ENCODE results near the gene ITPR3. TPM values are rescaled to one million over a fixed set of nuclear protein-coding genes. Genes with fewer than 3 reads are reported as not detected.
A peak's percentile ranks its signal among the peaks of the same experiment; 100 is the strongest.

Gene ITPR3
- total RNA-seq, 1 donor from 2014 or later, result 74.7 TPM

DNA sequence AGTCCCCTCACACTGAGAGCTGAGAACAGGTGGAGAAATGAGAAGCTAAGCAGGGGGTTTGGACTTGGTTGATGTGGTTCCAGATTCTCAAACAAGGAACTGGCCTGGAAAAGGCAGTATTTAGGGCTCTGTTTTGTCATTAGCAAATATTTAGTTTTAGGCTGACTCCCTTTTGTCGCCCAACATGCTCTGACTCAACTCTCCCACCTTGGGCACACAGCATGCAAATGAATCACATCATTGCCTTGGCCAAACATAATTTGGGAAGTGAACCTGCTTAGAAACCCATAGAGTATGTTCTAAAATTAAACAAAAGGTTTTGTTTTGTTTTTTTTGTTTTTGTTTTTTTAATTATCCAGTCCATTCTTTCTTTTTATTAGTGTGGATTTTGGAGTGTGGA is 99.9 kb downstream of the ITPR3 start:
- H3K27ac ChIP-seq, result no peak overlapping the region
- peaks cover 4% of the 10 kb centered on the region for H3K36me3 ChIP-seq
- DNase-seq (no peak), ATAC-seq (peak in 1 of 2 donors; percentile 35)
- TF ChIP-seq, protein P1, sequence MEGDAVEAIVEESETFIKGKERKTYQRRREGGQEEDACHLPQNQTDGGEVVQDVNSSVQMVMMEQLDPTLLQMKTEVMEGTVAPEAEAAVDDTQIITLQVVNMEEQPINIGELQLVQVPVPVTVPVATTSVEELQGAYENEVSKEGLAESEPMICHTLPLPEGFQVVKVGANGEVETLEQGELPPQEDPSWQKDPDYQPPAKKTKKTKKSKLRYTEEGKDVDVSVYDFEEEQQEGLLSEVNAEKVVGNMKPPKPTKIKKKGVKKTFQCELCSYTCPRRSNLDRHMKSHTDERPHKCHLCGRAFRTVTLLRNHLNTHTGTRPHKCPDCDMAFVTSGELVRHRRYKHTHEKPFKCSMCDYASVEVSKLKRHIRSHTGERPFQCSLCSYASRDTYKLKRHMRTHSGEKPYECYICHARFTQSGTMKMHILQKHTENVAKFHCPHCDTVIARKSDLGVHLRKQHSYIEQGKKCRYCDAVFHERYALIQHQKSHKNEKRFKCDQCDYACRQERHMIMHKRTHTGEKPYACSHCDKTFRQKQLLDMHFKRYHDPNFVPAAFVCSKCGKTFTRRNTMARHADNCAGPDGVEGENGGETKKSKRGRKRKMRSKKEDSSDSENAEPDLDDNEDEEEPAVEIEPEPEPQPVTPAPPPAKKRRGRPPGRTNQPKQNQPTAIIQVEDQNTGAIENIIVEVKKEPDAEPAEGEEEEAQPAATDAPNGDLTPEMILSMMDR (IDR thresholded peaks at IDR 0.05), result no peak
- peaks cover 38% of the 10 kb centered on the region for H3K4me1 ChIP-seq
- H3K27me3 ChIP-seq (ENCODE audit: low read depth), result no peaks in the 10 kb centered on the region
- intact Hi-C loops (cut with DNase I), result no loop called here
- H3K9me3 ChIP-seq, result no peaks in the 10 kb centered on the region
- H3K4me3 ChIP-seq, result no peak overlapping the region

DNA sequence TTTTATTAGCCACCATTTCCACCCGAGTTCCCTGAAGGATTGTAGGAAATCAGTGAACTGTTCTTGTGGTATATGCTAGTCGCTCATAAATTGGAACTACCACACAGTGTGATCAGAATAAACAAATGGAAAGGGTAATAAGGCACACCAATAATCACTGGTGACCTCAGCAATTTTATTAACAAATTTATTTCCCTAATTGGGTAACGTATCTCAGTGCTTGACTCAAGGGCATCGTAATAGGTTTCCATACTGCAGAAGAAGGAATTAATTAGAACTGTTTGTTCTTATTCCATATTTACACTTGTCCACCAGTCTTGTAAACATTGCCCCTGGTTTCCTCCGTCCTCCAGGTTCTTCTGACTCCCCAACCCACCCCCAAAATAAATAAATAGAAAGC is 100.4 kb downstream of the ITPR3 start:
- H3K9me3 ChIP-seq, result no peaks in the 10 kb centered on the region
- H3K4me3 ChIP-seq, result no peak overlapping the region
- H3K36me3 ChIP-seq, result peaks cover 4% of the 10 kb centered on the region
- intact Hi-C loops (cut with DNase I), result no loop called here
- ATAC-seq, result no peak
- TF ChIP-seq, protein P1 (IDR thresholded peaks at IDR 0.05), result no peak
- no peak for DNase-seq
- H3K27me3 ChIP-seq (ENCODE audit: low read depth), result no peaks in the 10 kb centered on the region
- peak overlapping the region; percentile 14 for H3K27ac ChIP-seq
- peaks cover 36% of the 10 kb centered on the region for H3K4me1 ChIP-seq

DNA sequence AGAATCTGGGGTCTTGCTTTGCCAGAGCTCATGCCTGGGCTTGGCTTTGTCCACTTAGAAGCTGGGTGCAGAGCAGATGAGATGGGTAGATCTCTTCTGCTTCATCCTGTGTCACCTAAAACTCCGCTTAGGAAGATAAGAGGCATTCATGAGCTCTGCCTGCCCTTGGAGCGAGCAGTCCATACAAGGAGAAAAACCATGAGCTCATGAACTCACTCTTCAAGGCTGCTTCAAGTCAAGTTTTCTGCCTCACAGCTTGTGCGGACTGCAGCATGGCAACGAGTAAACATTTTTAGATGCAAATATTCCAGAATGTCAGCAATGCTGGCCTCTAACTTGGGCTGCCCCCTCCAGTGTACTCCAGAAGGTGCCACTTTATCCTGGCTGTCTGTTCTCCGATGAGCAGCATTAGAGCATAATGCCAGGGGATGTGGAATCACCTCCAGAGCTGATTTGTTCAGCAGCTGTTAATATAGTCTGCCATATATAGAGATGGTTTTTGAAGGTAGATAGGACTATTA is 101.0 kb downstream of the ITPR3 start:
- ATAC-seq, result peak; percentile 25 to 52
- TF ChIP-seq, protein P1 (IDR thresholded peaks at IDR 0.05), result no peak
- DNase-seq, result peak; percentile 8

DNA sequence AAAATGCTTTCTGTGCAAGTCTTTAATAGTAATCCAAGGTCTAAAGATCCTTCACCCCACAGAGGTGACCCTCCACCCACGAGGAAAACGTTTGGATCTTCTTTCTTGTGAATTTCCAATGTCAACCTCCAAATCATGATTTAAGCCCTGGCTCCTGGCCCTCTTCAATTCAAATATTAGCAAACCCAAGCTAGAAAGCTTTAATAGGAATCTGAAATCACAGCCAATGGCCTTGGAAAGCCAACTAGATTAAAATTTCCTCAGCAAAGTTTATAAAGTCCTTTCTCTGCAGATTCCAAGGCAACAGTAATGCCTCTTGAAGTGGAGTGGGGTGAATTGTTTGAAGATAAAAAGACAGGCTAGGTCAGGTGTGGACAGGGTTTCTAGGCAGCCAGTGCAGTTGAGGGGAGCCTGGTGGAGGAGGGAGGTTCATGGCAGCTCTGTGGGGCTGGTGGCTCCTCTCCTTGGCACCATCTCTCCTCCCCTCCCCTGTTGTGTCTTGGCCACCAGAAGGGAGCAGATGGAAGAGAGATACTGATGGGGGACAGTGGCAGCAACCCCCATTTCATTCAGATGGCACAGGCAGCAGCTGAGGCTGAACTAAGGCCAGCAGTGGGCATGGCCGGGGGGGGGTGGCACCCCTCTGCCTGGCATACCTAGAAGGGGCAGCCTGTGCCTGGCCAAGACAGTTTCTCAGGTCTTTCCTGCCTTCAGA is 102.4 kb downstream of the ITPR3 start:
- Histone ChIP-seq H3K4me3 (no peak overlapping the region), H3K36me3 (peaks cover 4% of the 10 kb centered on the region), H3K4me1 (peaks cover 16% of the 10 kb centered on the region), H3K27ac (peak overlapping the region; percentile 24), H3K27me3 (ENCODE audit: low read depth) (no peaks in the 10 kb centered on the region), H3K9me3 (no peaks in the 10 kb centered on the region)
- DNase-seq (peak; percentile 24), ATAC-seq (peak; percentile 38 to 40)
- TF ChIP-seq, protein P1 (IDR thresholded peaks at IDR 0.05), result no peak
- intact Hi-C loops (cut with DNase I), result no loop called here

More for the DNA sequence above, 101.0 kb downstream of the ITPR3 start:
- H3K4me1 ChIP-seq, result peaks cover 30% of the 10 kb centered on the region
- no peaks in the 10 kb centered on the region for H3K9me3 ChIP-seq
- peak overlapping the region; percentile 14 for H3K27ac ChIP-seq
- intact Hi-C loops (cut with DNase I), result no loop called here
- no peaks in the 10 kb centered on the region for H3K27me3 ChIP-seq (ENCODE audit: low read depth)
- H3K4me3 ChIP-seq, result no peak overlapping the region
- H3K36me3 ChIP-seq, result peaks cover 4% of the 10 kb centered on the region

DNA sequence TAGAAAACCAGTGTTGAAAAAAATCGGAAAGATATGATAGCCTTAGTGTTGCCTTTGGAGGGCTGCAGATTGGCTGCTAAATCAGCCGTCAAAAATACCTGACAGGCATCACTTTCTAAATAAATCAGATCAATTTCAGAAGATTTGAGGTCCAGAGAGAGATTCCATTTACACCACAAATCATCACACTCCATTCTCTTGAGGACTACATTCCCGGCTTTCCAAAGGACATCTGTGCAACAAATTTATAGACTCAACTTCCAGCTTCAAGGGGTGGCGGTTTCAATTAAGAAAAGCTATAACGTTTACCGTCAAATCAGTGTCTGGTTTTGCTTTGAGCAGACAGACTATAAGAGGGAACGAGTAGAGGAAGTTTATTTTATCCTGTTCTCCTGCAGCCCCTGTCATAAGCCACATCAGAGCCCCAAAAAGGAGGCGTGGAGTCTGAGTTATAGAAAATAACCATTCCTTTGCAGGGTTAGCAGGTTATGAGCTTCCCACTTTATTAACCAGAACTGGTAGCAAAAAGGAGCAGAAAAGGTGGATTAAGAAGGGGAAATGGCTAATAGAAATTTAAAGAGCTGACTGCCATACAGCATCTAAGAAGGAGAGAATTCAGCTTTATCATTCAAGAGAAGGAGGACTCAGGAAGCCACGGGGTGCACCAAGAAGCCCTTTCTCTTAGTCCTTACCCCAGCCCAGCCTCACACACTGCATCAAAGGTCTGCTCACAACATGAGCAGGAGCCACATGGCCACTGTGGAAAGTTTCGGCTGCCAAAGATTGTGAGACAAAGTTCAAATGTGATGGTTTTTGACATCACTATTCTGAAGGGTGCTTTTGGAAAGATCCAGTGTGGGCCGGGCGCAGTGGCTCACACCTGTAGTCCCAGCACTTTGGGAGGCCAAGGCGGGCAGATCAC is 103.2 kb downstream of the ITPR3 start:
- TF ChIP-seq, protein P1 (IDR thresholded peaks at IDR 0.05), result no peak
- H3K4me1 ChIP-seq, result peaks cover 12% of the 10 kb centered on the region
- intact Hi-C loops (cut with DNase I), result no loop called here
- H3K36me3 ChIP-seq, result peaks cover 4% of the 10 kb centered on the region
- H3K4me3 ChIP-seq, result no peak overlapping the region
- no peaks in the 10 kb centered on the region for H3K27me3 ChIP-seq (ENCODE audit: low read depth)
- no peak for ATAC-seq
- H3K27ac ChIP-seq, result no peak overlapping the region
- no peaks in the 10 kb centered on the region for H3K9me3 ChIP-seq
- DNase-seq, result peak; percentile 9

Measured in lower lobe of right lung (tissue), 2 donors.